ENCODE data around the gene TP53RK.

- TF ChIP-seq CTCF (IDR thresholded peaks at IDR 0.05 in 8 of 11, conservative IDR thresholded peaks at IDR 0.05 in 3 of 11), result no peak
- TF ChIP-seq POLR2A (IDR thresholded peaks at IDR 0.05), result no peak
Measured at GRCh38 chr20:46678516-46678915, 10.7 kb downstream of the TP53RK start.

Measured in spleen (tissue), 7 donors.